ENCODE measurements around the gene MYRFL. TPM values are rescaled to one million over a fixed set of nuclear protein-coding genes. Genes with fewer than 3 reads are reported as not detected.

Gene MYRFL
- total RNA-seq, 1 experiment from 2014 or later = 0.57 TPM

DNA sequence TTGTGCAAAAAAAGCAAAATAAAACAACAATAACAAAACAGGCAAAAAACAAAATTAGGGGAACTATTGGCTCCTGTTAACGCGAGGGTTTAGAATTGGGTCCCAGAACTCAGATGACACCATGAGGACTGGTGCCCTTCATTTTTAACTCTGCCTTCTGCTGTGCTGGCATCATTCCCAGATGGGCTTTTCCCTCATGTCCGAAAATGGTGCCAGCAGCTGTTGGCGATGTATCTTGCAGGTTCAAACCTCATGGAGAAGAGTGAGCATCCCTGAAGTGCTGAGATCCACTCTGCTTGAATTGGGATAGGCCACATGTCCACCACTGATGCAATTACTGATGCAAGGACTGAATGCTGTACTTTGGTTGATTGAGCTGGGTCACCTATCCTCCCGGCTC is 61.1 kb downstream of the MYRFL start:
- Histone ChIP-seq H3K14ac (ENCODE audit: insufficient read depth, low read length) (no peak overlapping the region), H2AK5ac (ENCODE audit: insufficient read length, low read length) (no peak overlapping the region), H3K4me1 (ENCODE audit: insufficient read depth, low read length) (no peaks in the 10 kb centered on the region), H3K4ac (ENCODE audit: low read depth, low read length) (no peak overlapping the region), H2AFZ (ENCODE audit: low read length) (no peak overlapping the region), H2BK15ac (ENCODE audit: low read depth, low read length) (no peak overlapping the region), H4K20me1 (ENCODE audit: control insufficient read depth, insufficient read depth, insufficient read length) (no peaks in the 10 kb centered on the region), H4K8ac (replicated peaks; ENCODE audit: insufficient read length, low read depth, low read length) (no peak overlapping the region), H3K27ac (ENCODE audit: insufficient read length, low read depth, low read length) (no peak overlapping the region), H3T11ph (ENCODE audit: low read length) (no peak overlapping the region), H3K4me2 (ENCODE audit: insufficient read depth, insufficient read length, low read length) (no peak overlapping the region), H3K79me1 (ENCODE audit: insufficient read depth, low read depth, low read length, poor library complexity, severe bottlenecking) (no peaks in the 10 kb centered on the region), H4K91ac (ENCODE audit: insufficient read length, low read depth, low read length) (no peak overlapping the region), H2BK120ac (ENCODE audit: low read depth, low read length, poor library complexity, severe bottlenecking) (no peak overlapping the region), H3K9ac (ENCODE audit: extremely low read depth, insufficient read length, low read length) (no peak overlapping the region), H2BK5ac (ENCODE audit: insufficient read length, low read length) (no peak overlapping the region), H2BK20ac (ENCODE audit: low read depth, low read length, poor library complexity, severe bottlenecking) (no peak overlapping the region), H3K56ac (ENCODE audit: insufficient read length, low read depth, low read length) (no peak overlapping the region), H3K9me3 (ENCODE audit: control insufficient read depth, low read depth, low read length) (no peaks in the 10 kb centered on the region), H3K18ac (ENCODE audit: insufficient read length, low read depth, low read length) (no peak overlapping the region), H3K79me2 (ENCODE audit: insufficient read depth, low read length) (no peaks in the 10 kb centered on the region), H2BK12ac (ENCODE audit: insufficient read length, low read depth, low read length) (no peak overlapping the region), H3K27me3 (ENCODE audit: insufficient read depth, low read length) (no peaks in the 10 kb centered on the region), H4K5ac (ENCODE audit: insufficient read length, low read depth, low read length) (no peak overlapping the region), H3K23me2 (ENCODE audit: insufficient read length, low read depth, low read length, poor library complexity, severe bottlenecking) (no peaks in the 10 kb centered on the region), H3K23ac (ENCODE audit: insufficient read length, low read depth, low read length) (no peak overlapping the region)
- TF ChIP-seq, protein P1, sequence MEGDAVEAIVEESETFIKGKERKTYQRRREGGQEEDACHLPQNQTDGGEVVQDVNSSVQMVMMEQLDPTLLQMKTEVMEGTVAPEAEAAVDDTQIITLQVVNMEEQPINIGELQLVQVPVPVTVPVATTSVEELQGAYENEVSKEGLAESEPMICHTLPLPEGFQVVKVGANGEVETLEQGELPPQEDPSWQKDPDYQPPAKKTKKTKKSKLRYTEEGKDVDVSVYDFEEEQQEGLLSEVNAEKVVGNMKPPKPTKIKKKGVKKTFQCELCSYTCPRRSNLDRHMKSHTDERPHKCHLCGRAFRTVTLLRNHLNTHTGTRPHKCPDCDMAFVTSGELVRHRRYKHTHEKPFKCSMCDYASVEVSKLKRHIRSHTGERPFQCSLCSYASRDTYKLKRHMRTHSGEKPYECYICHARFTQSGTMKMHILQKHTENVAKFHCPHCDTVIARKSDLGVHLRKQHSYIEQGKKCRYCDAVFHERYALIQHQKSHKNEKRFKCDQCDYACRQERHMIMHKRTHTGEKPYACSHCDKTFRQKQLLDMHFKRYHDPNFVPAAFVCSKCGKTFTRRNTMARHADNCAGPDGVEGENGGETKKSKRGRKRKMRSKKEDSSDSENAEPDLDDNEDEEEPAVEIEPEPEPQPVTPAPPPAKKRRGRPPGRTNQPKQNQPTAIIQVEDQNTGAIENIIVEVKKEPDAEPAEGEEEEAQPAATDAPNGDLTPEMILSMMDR (conservative IDR thresholded peaks at IDR 0.05) = no peak
- H3K27me3 Mint-ChIP-seq (ENCODE audit: low read depth) = no peaks in the 10 kb centered on the region; the same call in 1 of the 2 replicates
- no peak overlapping the region for H3K4me3 Mint-ChIP-seq
- no peak overlapping the region for H3K27ac Mint-ChIP-seq
- peaks cover 1 to 6% of the 10 kb centered on the region in 2 experiments; a peak in 2 of 4 replicates for H3K4me1 Mint-ChIP-seq
- H3K36me3 Mint-ChIP-seq (ENCODE audit: insufficient read depth in 1 of 3, low read depth in 3 of 3) = no peaks in the 10 kb centered on the region
- DNase-seq = no peak
- no CpG with 5 or more reads among the region's 5 CpGs for WGBS (ENCODE audit: extremely low coverage, insufficient read length, low lambda C conversion rate)
- no peaks in the 10 kb centered on the region for H3K9me3 Mint-ChIP-seq
